H1 (cell line): Measurements from ENCODE around the gene INSYN1. TPM values are rescaled to one million over a fixed set of nuclear protein-coding genes. Genes with fewer than 3 reads are reported as not detected.

Source experiments
- CTCF ChIA-PET: fragments of 300-600 bp; sonication (Branson Sonifier 250); formaldehyde crosslinking; loops from one replicate; lab custom pipeline; 2021; ENCODE audit not compliant: partially characterized antibody; lab: Charles Lee
- POLR2A ChIA-PET: fragments of 300-600 bp; sonication (Branson Sonifier 250); formaldehyde crosslinking; loops from one replicate; lab custom pipeline; 2021; ENCODE audit warnings: inconsistent platforms; ENCODE audit not compliant: partially characterized antibody; lab: Charles Lee
- DNase-seq, 2 experiments: peaks; one replicate each; pipeline versions ENCODE4 v3.0.0 to v3.0.0-alpha.2; 2010 to 2022; ENCODE audit warnings: low spot score in 2 of 2, low read depth in 1 of 2, mixed read lengths in 1 of 2
- FAIRE-seq: peaks from 2 replicates; lab custom pipeline; 2011; peaks lifted over from hg19 to GRCh38; lab: Jason Lieb, UNC
- H2AFZ ChIP-seq: 2 replicates; pipeline ENCODE4 v1.8.1; 2012; ENCODE audit warnings: low read length, inconsistent platforms
- H2AK5ac ChIP-seq: 2 replicates; pipeline ENCODE4 v1.6.1; 2013; ENCODE audit warnings: low read depth, low read length
- H2BK120ac ChIP-seq: replicated peaks from 2 replicates; pipeline ENCODE3; 2013; ENCODE audit warnings: low read depth, low read length, inconsistent platforms
- H2BK12ac ChIP-seq: 2 replicates; pipeline ENCODE4 v1.6.1; 2013; ENCODE audit warnings: low read depth, low read length
- H2BK15ac ChIP-seq: 2 replicates; pipeline ENCODE4 v1.6.1; 2013; ENCODE audit warnings: low read length
- H2BK20ac ChIP-seq: 2 replicates; pipeline ENCODE4 v1.6.1; 2013; ENCODE audit warnings: low read length
- H2BK5ac ChIP-seq: 2 replicates; pipeline ENCODE4 v1.6.1; 2013; ENCODE audit warnings: low read depth, low read length
- H3K14ac ChIP-seq: 2 replicates; pipeline ENCODE4 v1.6.1; 2013; ENCODE audit warnings: inconsistent platforms; ENCODE audit not compliant: insufficient read length
- H3K18ac ChIP-seq: 2 replicates; pipeline ENCODE4 v1.6.1; 2013; ENCODE audit warnings: low read length; ENCODE audit errors: extremely low read depth
- H3K23ac ChIP-seq: 2 replicates; pipeline ENCODE4 v1.6.1; 2013; ENCODE audit warnings: inconsistent platforms; ENCODE audit not compliant: insufficient read length
- H3K23me2 ChIP-seq: 2 replicates; pipeline ENCODE4 v1.6.1; 2013; ENCODE audit warnings: low read depth, low read length
- H3K27ac ChIP-seq: 2 replicates; pipeline ENCODE4 v1.6.1; 2011; ENCODE audit warnings: low read depth, low read length, inconsistent platforms
- H3K27me3 ChIP-seq, 4 experiments: replicated peaks in 1 of 4; 1 replicate in 1 of 4; 2 replicates in 3 of 4; pipeline versions ENCODE4 v1.6.1 to v1.8.1; 2011 to 2013; ENCODE audit warnings: low read length in 3 of 4, mild to moderate bottlenecking in 3 of 4, inconsistent platforms in 2 of 4, mixed read lengths in 2 of 4, moderate library complexity in 1 of 4; ENCODE audit not compliant: control insufficient read depth in 3 of 4, insufficient read depth in 3 of 4; ENCODE audit errors: extremely low read depth in 1 of 4
- H3K36me3 ChIP-seq, 4 experiments: 2 replicates each; pipeline versions ENCODE4 v1.6.1 to v1.8.1; 2011 to 2013; ENCODE audit warnings: mild to moderate bottlenecking in 4 of 4, low read length in 3 of 4, moderate library complexity in 2 of 4, control low read depth in 1 of 4, inconsistent platforms in 1 of 4; ENCODE audit not compliant: insufficient read depth in 4 of 4, control insufficient read depth in 2 of 4
- H3K4ac ChIP-seq: replicated peaks from 2 replicates; pipeline ENCODE3; 2013; ENCODE audit warnings: low read length, low read depth, mixed read lengths, inconsistent platforms; ENCODE audit not compliant: insufficient read length
- H3K4me1 ChIP-seq, 4 experiments: replicated peaks in 1 of 4; 1 replicate in 1 of 4; 2 replicates in 3 of 4; pipeline versions ENCODE4 v1.6.1 to v1.8.1; 2011 to 2013; ENCODE audit warnings: low read length in 3 of 4, inconsistent platforms in 2 of 4, mixed read lengths in 1 of 4; ENCODE audit not compliant: insufficient read depth in 4 of 4, control insufficient read depth in 3 of 4
- H3K4me2 ChIP-seq, 2 experiments: 2 replicates each; pipeline versions ENCODE4 v1.6.1 to v1.8.1; 2011 to 2013; ENCODE audit warnings: low read depth in 2 of 2, low read length in 2 of 2, control low read depth in 1 of 2, inconsistent platforms in 1 of 2, mild to moderate bottlenecking in 1 of 2; ENCODE audit not compliant: insufficient read depth in 1 of 2
- H3K4me3 ChIP-seq, 4 experiments: fragments of 200-600, 300-600 bp in 1 of 4; sonication (generic), shearing (Covaris generic), sonication (Bioruptor Twin) in 1 of 4; 2 replicates each; pipeline versions ENCODE4 v1.5.1 to v1.8.1; 2011 to 2016; ENCODE audit warnings: low read length in 4 of 4, low read depth in 3 of 4, control low read depth in 2 of 4, inconsistent platforms in 2 of 4, mild to moderate bottlenecking in 2 of 4, mixed read lengths in 1 of 4, moderate library complexity in 1 of 4; ENCODE audit not compliant: insufficient read depth in 2 of 4; ENCODE audit errors: extremely low read depth in 1 of 4
- H3K56ac ChIP-seq: replicated peaks from 2 replicates; pipeline ENCODE3; 2013; ENCODE audit warnings: low read depth, mild to moderate bottlenecking, mixed read lengths, low read length, inconsistent platforms; ENCODE audit not compliant: insufficient read length
- H3K79me1 ChIP-seq: 2 replicates; pipeline ENCODE4 v1.6.1; 2013; ENCODE audit warnings: low read depth, low read length, control low read depth
- H3K79me2 ChIP-seq, 2 experiments: 2 replicates each; pipeline versions ENCODE4 v1.6.1 to v1.8.1; 2012 to 2013; ENCODE audit warnings: low read length in 2 of 2, mild to moderate bottlenecking in 2 of 2, inconsistent platforms in 1 of 2; ENCODE audit not compliant: insufficient read depth in 2 of 2, control insufficient read depth in 1 of 2
- H3K9ac ChIP-seq, 4 experiments: replicated peaks in 1 of 4; 1 replicate in 1 of 4; 2 replicates in 3 of 4; pipeline versions ENCODE4 v1.6.1 to v1.8.1; 2011 to 2013; ENCODE audit warnings: low read depth in 3 of 4, low read length in 3 of 4, control low read depth in 2 of 4, mild to moderate bottlenecking in 2 of 4, moderate library complexity in 2 of 4, inconsistent platforms in 1 of 4; ENCODE audit errors: extremely low read depth in 1 of 4
- H3K9me3 ChIP-seq, 2 experiments: 2 replicates each; pipeline versions ENCODE4 v1.6.1 to v1.8.1; 2012 to 2013; ENCODE audit warnings: mild to moderate bottlenecking in 2 of 2, moderate library complexity in 2 of 2, control low read depth in 1 of 2, inconsistent platforms in 1 of 2, low read depth in 1 of 2, low read length in 1 of 2, mixed read lengths in 1 of 2; ENCODE audit not compliant: insufficient read depth in 2 of 2
- H4K20me1 ChIP-seq, 2 experiments: replicated peaks in 1 of 2; 2 replicates each; pipeline versions ENCODE3 to v1.8.1; 2011 to 2013; ENCODE audit warnings: inconsistent platforms in 2 of 2, low read length in 2 of 2, mild to moderate bottlenecking in 1 of 2; ENCODE audit not compliant: insufficient read depth in 2 of 2, control insufficient read depth in 1 of 2
- H4K5ac ChIP-seq: 2 replicates; pipeline ENCODE4 v1.6.1; 2013; ENCODE audit warnings: low read length, low read depth, mixed read lengths, inconsistent platforms; ENCODE audit not compliant: insufficient read length
- H4K8ac ChIP-seq: 2 replicates; pipeline ENCODE4 v1.8.0; 2013; ENCODE audit warnings: mild to moderate bottlenecking, moderate library complexity, low read length, inconsistent platforms; ENCODE audit not compliant: insufficient read depth; ENCODE audit errors: extremely low read depth
- H4K91ac ChIP-seq: replicated peaks from 2 replicates; pipeline ENCODE3; 2013; ENCODE audit warnings: low read length, mixed read lengths, inconsistent platforms; ENCODE audit not compliant: insufficient read length
- POLR2A ChIP-seq, 2 experiments: IDR thresholded peaks; 1 replicate in 1 of 2; 2 replicates in 1 of 2; pipeline ENCODE4 v1.6.1; 2011; ENCODE audit warnings: low read depth in 2 of 2, low read length in 2 of 2, mild to moderate bottlenecking in 2 of 2; ENCODE audit errors: control extremely low read depth in 1 of 2
- SIRT6 ChIP-seq: IDR thresholded peaks from one replicate; pipeline ENCODE4 v1.7.1; 2012; ENCODE audit warnings: low read length, inconsistent platforms
- TAF7 ChIP-seq: optimal IDR thresholded peaks from 2 replicates; pipeline ENCODE3; 2011; ENCODE audit warnings: low read depth, mild to moderate bottlenecking, inconsistent platforms, low read length, moderate library complexity, borderline replicate concordance
- ZNF274 ChIP-seq: IDR thresholded peaks from 2 replicates; pipeline ENCODE4 v1.7.0; 2012; ENCODE audit warnings: low read length, borderline replicate concordance; ENCODE audit errors: extremely low read depth
- WGBS, 2 experiments: shearing (Covaris generic) in 1 of 2; methylation state at CpG; one replicate each; pipeline versions ENCODE4 v1.1.6 to v1.1.7; 2013 to 2015; ENCODE audit warnings: low lambda C conversion rate in 2 of 2, mixed read lengths in 2 of 2, inconsistent platforms in 1 of 2, low coverage in 1 of 2, missing lambda C conversion rate in 1 of 2; ENCODE audit not compliant: insufficient replicate concordance in 2 of 2, insufficient coverage in 1 of 2, insufficient read length in 1 of 2; ENCODE audit errors: extremely low coverage in 1 of 2, missing lambda C conversion rate in 1 of 2; 5-methylcytosine and 5-hydroxymethylcytosine counted together
- polyA plus RNA-seq, 7 experiments: library from polyadenylated mRNA; depleted of rRNA in 3 of 7; stranded (reverse) in 5 of 7; unstranded in 2 of 7; fragments of >200 nt in 5 of 7; fragments of 200-250 nt in 2 of 7; gene quantifications; 1 replicate in 5 of 7; 2 replicates in 1 of 7; 4 replicates in 1 of 7; pipeline versions ENCODE4 v1.2.1 to v1.2.3, GENCODE V29; 2011 to 2013; ENCODE audit warnings: missing spikeins in 2 of 7, mixed read lengths in 2 of 7
- total RNA-seq: library from RNA; stranded (reverse); fragmentation: NEBNext Ultra II Directional; extraction: Animal tissue kit (Norgen Biotek cat#: 25700); gene quantifications from 2 replicates; pipeline ENCODE4 v1.2.1, GENCODE V29; 2021

The INSYN1 gene
- total and polyA plus RNA-seq, 2 of the 8 experiments (the other 6 are each of a cell fraction or from before 2014, with no cell fraction given): 7.2 to 10.2 TPM

DNA sequence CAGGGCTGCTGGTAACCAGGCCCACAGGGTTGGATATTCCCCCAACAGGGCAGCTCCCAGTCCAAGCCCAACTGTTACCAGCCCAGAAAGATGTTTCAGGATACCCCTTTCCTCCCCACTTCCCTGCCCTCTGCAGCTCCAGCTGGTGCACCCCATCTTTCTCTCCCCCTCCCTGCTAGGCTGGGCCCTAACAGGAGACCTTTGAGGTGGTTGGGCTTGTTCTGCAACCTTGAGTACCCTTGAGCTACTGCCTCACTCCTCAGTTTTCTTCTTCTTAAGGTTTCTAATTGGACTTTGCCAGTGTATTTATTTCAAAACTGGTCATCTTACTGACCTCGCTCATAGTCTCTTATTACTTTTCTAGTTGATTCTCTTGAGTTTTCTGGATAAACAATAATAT, 16.9 kb upstream of the INSYN1 start:
- H3K23me2 ChIP-seq: peaks cover 4% of the 10 kb centered on the region; the same call in 1 of the 2 replicates
- no peak overlapping the region for H4K8ac ChIP-seq
- H4K5ac ChIP-seq: no peak overlapping the region
- no peak overlapping the region for H2AK5ac ChIP-seq
- H3K36me3 ChIP-seq: no peaks in the 10 kb centered on the region
- H3K9me3 ChIP-seq: no peaks in the 10 kb centered on the region
- no peak overlapping the region for H2BK5ac ChIP-seq
- no peak overlapping the region for H3K9ac ChIP-seq
- FAIRE-seq (no peak), DNase-seq (no peak)
- 0 out of 4 replicates have a peak, but pooled peaks cover 0 to 3% of the 10 kb centered on the region in 2 experiments for H3K79me2 ChIP-seq
- H3K14ac ChIP-seq: no peak overlapping the region
- H3K27ac ChIP-seq: no peak overlapping the region
- no peak overlapping the region for H3K23ac ChIP-seq
- WGBS, 2 experiments: 83% methylated on average over 1 of the region's 1 CpG; no CpG with 5 or more reads in 1 of the 2 experiments
- H2AFZ ChIP-seq: no peak overlapping the region
- no peak overlapping the region for H4K91ac ChIP-seq
- TF ChIP-seq SIRT6 (no peak), TAF7 (no peak), POLR2A (IDR thresholded peaks at IDR 0.05; ENCODE audit: control extremely low read depth in 1 of 2, low read depth in 2 of 2, low read length in 2 of 2) (no peak), ZNF274 (no peak)
- no peaks in the 10 kb centered on the region for H3K79me1 ChIP-seq
- H3K4ac ChIP-seq: no peak overlapping the region
- no peak overlapping the region for H2BK12ac ChIP-seq
- peaks cover 0 to 11% (median 3%) of the 10 kb centered on the region in 4 experiments; a peak in 3 of 7 replicates for H3K4me1 ChIP-seq
- ChIA-PET CTCF (interaction anchor here (1.0 to 6.3 kb wide), 8 partner anchors 12 to 96 kb away, joined by 3 to 60 read pairs (median 4); no protein-coding TSS in a partner anchor), POLR2A (interaction anchor here (1.1 to 1.4 kb wide), 2 partner anchors 10 to 16 kb away, joined by 3 read pairs; partner anchors contain the start of gene INSYN1)
- H3K18ac ChIP-seq: no peak overlapping the region
- no peak overlapping the region for H2BK120ac ChIP-seq
- no peak overlapping the region for H3K4me3 ChIP-seq
- no peaks in the 10 kb centered on the region for H3K27me3 ChIP-seq
- H2BK20ac ChIP-seq: no peak overlapping the region
- no peak overlapping the region for H3K56ac ChIP-seq
- H3K4me2 ChIP-seq: no peak overlapping the region
- no peak overlapping the region for H2BK15ac ChIP-seq
- H4K20me1 ChIP-seq: no peaks in the 10 kb centered on the region
